Gastrocnemius medialis (tissue), 4 donors: ENCODE results near the gene PTPN6. TPM values are rescaled to one million over a fixed set of nuclear protein-coding genes. Genes with fewer than 3 reads are reported as not detected.

Experiments used
- ATAC-seq, 2 donors: fragments of 150-250 bp; one replicate each; pipeline ENCODE4 v1.9.1; 2016
- DNase-seq, 2 donors: peaks; one replicate each; pipeline ENCODE4 v3.0.0-alpha.2; 2019
- H3K27ac ChIP-seq, 4 donors: fragments of 200-600 bp; sonication (generic); 1 replicate in 1 of 4; 2 replicates in 3 of 4; pipeline ENCODE4 v1.5.1; 2016 to 2018; ENCODE audit warnings: mild to moderate bottlenecking in 2 of 4, moderate library complexity in 1 of 4
- H3K27me3 ChIP-seq, 3 donors: fragments of 200-600 bp; sonication (generic) in 2 of 3; 1 replicate in 1 of 3; 2 replicates in 2 of 3; pipeline versions ENCODE4 v1.5.1 to v1.6.0; 2016 to 2019; ENCODE audit warnings: mild to moderate bottlenecking in 1 of 3, moderate library complexity in 1 of 3
- H3K36me3 ChIP-seq, 2 donors: fragments of 200-600 bp; sonication (generic) in 1 of 2; one replicate each; pipeline ENCODE4 v1.5.1; 2017 to 2018
- H3K4me1 ChIP-seq, 2 donors: fragments of 200-600 bp; sonication (generic) in 1 of 2; one replicate each; pipeline ENCODE4 v1.5.1; 2016 to 2017; ENCODE audit warnings: mild to moderate bottlenecking in 2 of 2
- H3K4me3 ChIP-seq, 4 donors: fragments of 200-600 bp; sonication (generic) in 3 of 4; 1 replicate in 1 of 4; 2 replicates in 3 of 4; pipeline ENCODE4 v1.5.1; 2016 to 2019; ENCODE audit warnings: mild to moderate bottlenecking in 2 of 4
- H3K9me3 ChIP-seq, 3 donors: fragments of 200-600 bp; sonication (generic) in 2 of 3; 1 replicate in 1 of 3; 2 replicates in 2 of 3; pipeline ENCODE4 v1.5.1; 2016 to 2019
- CTCF ChIP-seq, 5 experiments: fragments of 450-650 bp in 3 of 5; fragments of 200-600 bp in 2 of 5; sonication (generic) in 2 of 5; IDR thresholded peaks in 4 of 5; conservative IDR thresholded peaks in 1 of 5; 1 replicate in 4 of 5; 2 replicates in 1 of 5; pipeline ENCODE4 v1.5.1; 2016 to 2019; ENCODE audit warnings: antibody characterized with exemption in 5 of 5, mild to moderate bottlenecking in 3 of 5, moderate library complexity in 3 of 5
- POLR2A ChIP-seq, 2 donors: fragments of 450-650 bp; IDR thresholded peaks; one replicate each; pipeline ENCODE4 v1.6.1; 2017; ENCODE audit warnings: antibody characterized with exemption in 2 of 2, mild to moderate bottlenecking in 2 of 2, moderate library complexity in 2 of 2
- in situ Hi-C, 4 donors: fragments of 200-750 bp; cut with MboI; loops; one replicate each; pipeline versions ENCODE4 v1.15.0 to v1.8.0; 2017; ENCODE audit warnings: low sequenced_read_pairs in 4 of 4
- intact Hi-C: fragments of 100-400 bp; cut with DNase I; formaldehyde crosslinking; loops from one replicate; pipeline ENCODE4 v1.15.1; 2023; ENCODE audit warnings: low total_unique reads
- total RNA-seq, 4 donors: library from RNA; depleted of rRNA; stranded (reverse); fragments of >200 nt; gene quantifications; one replicate each; pipeline versions ENCODE4 v1.1.0 to v1.2.3, GENCODE V29; 2016

PTPN6 gene
- total RNA-seq, 4 donors from 2014 or later: 0.87 to 7.6 (median 5.0) TPM

GRCh38 chr12:6977653-6978052, 26.5 kb downstream of the PTPN6 start:
- no peaks in the 10 kb centered on the region for H3K27me3 ChIP-seq
- TF ChIP-seq CTCF (IDR thresholded peaks at IDR 0.05 in 4 of 5, conservative IDR thresholded peaks at IDR 0.05 in 1 of 5): no peak
- TF ChIP-seq POLR2A (IDR thresholded peaks at IDR 0.05): no peak
- peaks cover 1 to 2% of the 10 kb centered on the region in 2 donors for H3K4me1 ChIP-seq
- ATAC-seq (no peak), DNase-seq (no peak)
- in situ Hi-C loops: no loop called here
- H3K9me3 ChIP-seq: no peaks in the 10 kb centered on the region
- peaks cover 0 to 88% of the 10 kb centered on the region in 2 donors for H3K36me3 ChIP-seq
- intact Hi-C loops: loop anchor here (10.0 kb wide), 1 partner anchor 293 kb away; the partner anchor contains the start of gene ZNF384
- H3K27ac ChIP-seq: peak overlapping the region in 1 of 4 donors; percentile 52
- H3K4me3 ChIP-seq: no peak overlapping the region

GRCh38 chr12:6978188-6978587, 27.0 kb downstream of the PTPN6 start:
- DNase-seq: no peak
- Histone ChIP-seq H3K27me3 (no peaks in the 10 kb centered on the region), H3K9me3 (no peaks in the 10 kb centered on the region), H3K4me1 (no peaks in the 10 kb centered on the region), H3K4me3 (no peak overlapping the region), H3K27ac (peak overlapping the region in 2 of 4 donors; percentile 38 to 52), H3K36me3 (peaks cover 0 to 94% of the 10 kb centered on the region in 2 donors)
- ATAC-seq: no peak
- intact Hi-C loops: loop anchor here (10.0 kb wide), 1 partner anchor 293 kb away; the partner anchor contains the start of gene ZNF384
- in situ Hi-C loops: no loop called here
- TF ChIP-seq CTCF (IDR thresholded peaks at IDR 0.05 in 4 of 5, conservative IDR thresholded peaks at IDR 0.05 in 1 of 5) (no peak), POLR2A (IDR thresholded peaks at IDR 0.05) (no peak)

- Histone ChIP-seq H3K27ac (peak overlapping the region in 2 of 4 donors; percentile 38 to 52), H3K36me3 (peaks cover 0 to 95% of the 10 kb centered on the region in 2 donors), H3K27me3 (no peaks in the 10 kb centered on the region), H3K4me1 (no peaks in the 10 kb centered on the region), H3K9me3 (no peaks in the 10 kb centered on the region), H3K4me3 (no peak overlapping the region)
- no peak for TF ChIP-seq CTCF (IDR thresholded peaks at IDR 0.05 in 4 of 5, conservative IDR thresholded peaks at IDR 0.05 in 1 of 5)
- TF ChIP-seq POLR2A (IDR thresholded peaks at IDR 0.05): no peak
- DNase-seq (no peak), ATAC-seq (peak; percentile 18 to 32)
- intact Hi-C loops (loop anchor here (10.0 kb wide), 1 partner anchor 294 kb away; the partner anchor contains the start of gene ZNF384), in situ Hi-C loops (no loop called here)
Observed at GRCh38 chr12:6978611-6979011, 27.5 kb downstream of the PTPN6 start.

GRCh38 chr12:6979021-6979420, 27.9 kb downstream of the PTPN6 start:
- no peak overlapping the region for H3K4me3 ChIP-seq
- no peaks in the 10 kb centered on the region for H3K4me1 ChIP-seq
- ATAC-seq (no peak), DNase-seq (no peak)
- TF ChIP-seq CTCF (IDR thresholded peaks at IDR 0.05 in 4 of 5, conservative IDR thresholded peaks at IDR 0.05 in 1 of 5) (no peak), POLR2A (IDR thresholded peaks at IDR 0.05) (no peak)
- H3K36me3 ChIP-seq: peaks cover 0 to 93% of the 10 kb centered on the region in 2 donors
- H3K9me3 ChIP-seq: no peaks in the 10 kb centered on the region
- H3K27me3 ChIP-seq: no peaks in the 10 kb centered on the region
- in situ Hi-C loops: no loop called here
- H3K27ac ChIP-seq: peak overlapping the region in 2 of 4 donors; percentile 38 to 52
- intact Hi-C loops: loop anchor here (10.0 kb wide), 1 partner anchor 294 kb away; the partner anchor contains the start of gene ZNF384
